Upper lobe of left lung (tissue), 6 donors: ENCODE data around the gene PDE6A. TPM values are rescaled to one million over a fixed set of nuclear protein-coding genes. Genes with fewer than 3 reads are reported as not detected.

ENCODE experiments used
- ATAC-seq, 2 donors: fragments of 200-7000 bp; cut with Tn5 transposase; one replicate each; pipeline ENCODE4 v1.9.1; 2022; ENCODE audit warnings: mild to moderate bottlenecking in 2 of 2, moderate library complexity in 2 of 2; ENCODE audit not compliant: low FRiP score in 2 of 2
- DNase-seq, 2 donors: peaks; one replicate each; pipeline ENCODE4 v3.0.0-alpha.2; 2019 to 2020
- H3K27ac ChIP-seq, 4 donors: fragments of 200-600 bp; sonication (generic); one replicate each; pipeline ENCODE4 v1.5.1; 2016 to 2019
- H3K27me3 ChIP-seq, 4 donors: fragments of 200-600 bp; sonication (generic); one replicate each; pipeline ENCODE4 v1.5.1; 2017 to 2019
- H3K36me3 ChIP-seq, 4 donors: fragments of 200-600 bp; sonication (generic); one replicate each; pipeline ENCODE4 v1.5.1; 2016 to 2019
- H3K4me1 ChIP-seq, 4 donors: fragments of 200-600 bp; sonication (generic); one replicate each; pipeline ENCODE4 v1.5.1; 2018 to 2019
- H3K4me3 ChIP-seq, 4 donors: fragments of 200-600 bp; sonication (generic); one replicate each; pipeline ENCODE4 v1.5.1; 2017 to 2019; ENCODE audit warnings: mild to moderate bottlenecking in 2 of 4, moderate library complexity in 1 of 4
- H3K9me3 ChIP-seq, 4 donors: fragments of 200-600 bp; sonication (generic); one replicate each; pipeline ENCODE4 v1.5.1; 2018 to 2019
- CTCF ChIP-seq, 6 experiments: fragments of 450-650 bp in 4 of 6; fragments of 200-600 bp in 2 of 6; sonication (generic) in 2 of 6; IDR thresholded peaks; one replicate each; pipeline ENCODE4 v1.5.1; 2016 to 2019; ENCODE audit warnings: antibody characterized with exemption in 6 of 6
- EP300 ChIP-seq, 4 donors: sonication (generic); formaldehyde crosslinking; IDR thresholded peaks; one replicate each; pipeline ENCODE4 v1.5.1; 2017; ENCODE audit warnings: antibody characterized with exemption in 4 of 4, control low read depth in 2 of 4
- POLR2A ChIP-seq, 4 donors: fragments of 450-650 bp; IDR thresholded peaks; one replicate each; pipeline ENCODE4 v1.5.1; 2016 to 2017; ENCODE audit warnings: antibody characterized with exemption in 4 of 4, mild to moderate bottlenecking in 2 of 4
- POLR2AphosphoS5 ChIP-seq, 2 donors: sonication (generic); formaldehyde crosslinking; IDR thresholded peaks; one replicate each; pipeline ENCODE4 v1.5.1; 2017; ENCODE audit warnings: antibody characterized with exemption in 2 of 2
- WGBS, 2 donors: methylation state at CpG; one replicate each; pipeline ENCODE4 v1.1.5; 2017 to 2018; 5-methylcytosine and 5-hydroxymethylcytosine counted together
- total RNA-seq, 6 donors: library from RNA; depleted of rRNA in 4 of 6; stranded (reverse); fragments of >200 nt in 4 of 6; gene quantifications; one replicate each; pipeline versions ENCODE4 v1.1.0 to v1.2.1, GENCODE V29; 2016 to 2021
- donor health status: DM: no; HTN: no; CAD: no; lungs with moderate emphysema.
- donor health status: DM: no; HTN: yes; CAD: no; lungs with severe emphysema.

PDE6A gene
- total RNA-seq, 6 donors from 2014 or later: not detected

GRCh38 chr5:149855366-149855765 lies 89.2 kb downstream of the PDE6A start:
- Histone ChIP-seq H3K27me3 (no peaks in the 10 kb centered on the region), H3K36me3 (no peaks in the 10 kb centered on the region), H3K4me1 (peaks cover 20 to 27% (median 22%) of the 10 kb centered on the region in 4 donors), H3K4me3 (no peak overlapping the region), H3K27ac (peak overlapping the region; percentile 67 to 92 (median 82)), H3K9me3 (no peaks in the 10 kb centered on the region)
- ATAC-seq (no peak), DNase-seq (no peak)
- no peak for TF ChIP-seq POLR2A (IDR thresholded peaks at IDR 0.05)
- TF ChIP-seq POLR2AphosphoS5 (IDR thresholded peaks at IDR 0.05): peak; percentile 45 to 80
- TF ChIP-seq EP300 (IDR thresholded peaks at IDR 0.05): peak in 3 of 4 donors; percentile 85 to 91 (median 88)
- 41 to 75% methylated on average over 4 of the region's 4 CpGs for whole genome bisulfite sequencing, 2 donors

- Histone ChIP-seq H3K36me3 (no peaks in the 10 kb centered on the region), H3K9me3 (no peaks in the 10 kb centered on the region), H3K27ac (peak overlapping the region; percentile 66 to 92 (median 76)), H3K27me3 (no peaks in the 10 kb centered on the region), H3K4me1 (peaks cover 20 to 23% (median 22%) of the 10 kb centered on the region in 4 donors), H3K4me3 (no peak overlapping the region)
- no peak for TF ChIP-seq EP300 (IDR thresholded peaks at IDR 0.05)
- no peak for TF ChIP-seq POLR2A (IDR thresholded peaks at IDR 0.05)
- TF ChIP-seq POLR2AphosphoS5 (IDR thresholded peaks at IDR 0.05): no peak
- no peak for TF ChIP-seq CTCF (IDR thresholded peaks at IDR 0.05)
- no peak for ATAC-seq
- DNase-seq: no peak
- WGBS, 2 donors: 64 to 72% methylated on average over 3 of the region's 3 CpGs
Observed at GRCh38 chr5:149854866-149855265, 89.7 kb downstream of the PDE6A start.

- H3K4me1 ChIP-seq: peaks cover 20 to 23% (median 22%) of the 10 kb centered on the region in 4 donors
- H3K27ac ChIP-seq: peak overlapping the region in 2 of 4 donors; percentile 45 to 62
- WGBS, 2 donors: 82 to 86% methylated on average over 3 of the region's 3 CpGs
- DNase-seq (no peak), ATAC-seq (no peak)
- no peaks in the 10 kb centered on the region for H3K27me3 ChIP-seq
- H3K4me3 ChIP-seq: no peak overlapping the region
- no peaks in the 10 kb centered on the region for H3K9me3 ChIP-seq
- H3K36me3 ChIP-seq: no peaks in the 10 kb centered on the region
- TF ChIP-seq POLR2AphosphoS5 (IDR thresholded peaks at IDR 0.05): no peak
- no peak for TF ChIP-seq POLR2A (IDR thresholded peaks at IDR 0.05)
- TF ChIP-seq CTCF (IDR thresholded peaks at IDR 0.05): no peak
- TF ChIP-seq EP300 (IDR thresholded peaks at IDR 0.05): no peak
Observed at GRCh38 chr5:149853701-149854100, 90.9 kb downstream of the PDE6A start.

GRCh38 chr5:149853331-149853648 lies 91.3 kb downstream of the PDE6A start:
- no peaks in the 10 kb centered on the region for H3K9me3 ChIP-seq
- H3K36me3 ChIP-seq: peaks cover 0 to 3% (median 0%) of the 10 kb centered on the region in 4 donors
- H3K4me3 ChIP-seq: no peak overlapping the region
- H3K27ac ChIP-seq: peak overlapping the region in 2 of 4 donors; percentile 45 to 62
- DNase-seq (no peak), ATAC-seq (peak in 1 of 2 donors; percentile 5)
- peaks cover 19 to 22% (median 20%) of the 10 kb centered on the region in 4 donors for H3K4me1 ChIP-seq
- 71 to 72% methylated on average over 4 of the region's 4 CpGs for WGBS, 2 donors
- no peaks in the 10 kb centered on the region for H3K27me3 ChIP-seq
- no peak for TF ChIP-seq POLR2A (IDR thresholded peaks at IDR 0.05)
- peak in 1 of 6 experiments; percentile 10 for TF ChIP-seq CTCF (IDR thresholded peaks at IDR 0.05)

- Histone ChIP-seq H3K27me3 (no peaks in the 10 kb centered on the region), H3K36me3 (peaks cover 0 to 6% (median under 1%) of the 10 kb centered on the region in 4 donors), H3K4me1 (peaks cover 14 to 17% (median 15%) of the 10 kb centered on the region in 4 donors), H3K4me3 (no peak overlapping the region), H3K9me3 (no peaks in the 10 kb centered on the region), H3K27ac (peak overlapping the region in 2 of 4 donors; percentile 45 to 62)
- TF ChIP-seq CTCF (IDR thresholded peaks at IDR 0.05) (peak; percentile 75 to 84 (median 80)), EP300 (IDR thresholded peaks at IDR 0.05) (no peak)
- WGBS, 2 donors: 42 to 47% methylated on average over 12 of the region's 12 CpGs
- DNase-seq (peak in 1 of 2 donors; percentile 77), ATAC-seq (peak in 1 of 2 donors; percentile 79)
Observed at GRCh38 chr5:149852641-149853330, 91.8 kb downstream of the PDE6A start.
